Pancreas (tissue), 10 donors: Measurements from ENCODE around the gene RBM20. TPM values are rescaled to one million over a fixed set of nuclear protein-coding genes. Genes with fewer than 3 reads are reported as not detected.

Experiments used
- ATAC-seq, 4 donors: fragments of 200-7000 bp; cut with Tn5 transposase; one replicate each; pipeline versions ENCODE4 v1.8.0 to v1.9.1; 2020; ENCODE audit warnings: mild to moderate bottlenecking in 4 of 4, moderate library complexity in 4 of 4
- DNase-seq, 6 donors: peaks; one replicate each; pipeline ENCODE4 v3.0.0-alpha.2; 2020
- FAIRE-seq: peaks from 2 replicates; lab custom pipeline; 2012; peaks lifted over from hg19 to GRCh38; lab: Jason Lieb, UNC
- H3K27ac ChIP-seq, 4 donors: fragments of 200-600 bp; sonication (generic); 1 replicate in 3 of 4; 2 replicates in 1 of 4; pipeline versions ENCODE4 v1.5.0 to v1.8.0; 2020
- H3K27me3 ChIP-seq, 4 donors: fragments of 200-600 bp; one replicate each; pipeline ENCODE4 v1.8.0; 2021
- H3K36me3 ChIP-seq, 3 donors: fragments of 200-600 bp; sonication (generic) in 1 of 3; one replicate each; pipeline versions ENCODE4 v1.5.0 to v1.8.0; 2020 to 2021
- H3K4me1 ChIP-seq, 3 donors: fragments of 200-600 bp; one replicate each; pipeline ENCODE4 v1.8.0; 2021
- H3K4me3 ChIP-seq, 4 donors: fragments of 200-600 bp; sonication (generic) in 2 of 4; one replicate each; pipeline versions ENCODE4 v1.5.0 to v1.8.0; 2020 to 2021
- H3K9me3 ChIP-seq, 4 donors: fragments of 200-600 bp; one replicate each; pipeline ENCODE4 v1.8.0; 2021
- CTCF ChIP-seq, 4 donors: fragments of 200-600 bp; sonication (generic) in 3 of 4; IDR thresholded peaks; one replicate each; pipeline versions ENCODE4 v1.5.0 to v1.8.0; 2021; ENCODE audit warnings: antibody characterized with exemption in 4 of 4
- WGBS, 2 donors: extraction: QIAGEN DNeasy Blood & Tissue Kit; methylation state at CpG; one replicate each; pipeline ENCODE4 v1.1.7; 2013; 5-methylcytosine and 5-hydroxymethylcytosine counted together
- intact Hi-C, 3 donors: fragments of 100-400 bp; cut with DNase I; formaldehyde crosslinking; loops; one replicate each; pipeline versions ENCODE4 v1.11.1 to v1.14.2; 2022
- polyA plus RNA-seq, 2 donors: library from polyadenylated mRNA; stranded (reverse); fragments of 200-250 nt; gene quantifications; one replicate each; pipeline ENCODE4 v1.2.3, GENCODE V29; 2013
- total RNA-seq, 6 donors: library from RNA; stranded (reverse); fragmentation: NEBNext Ultra II Directional in 4 of 6; extraction: Animal tissue kit (Norgen Biotek cat#: 25700) in 4 of 6; gene quantifications; one replicate each; pipeline versions ENCODE4 v1.2.1 to v1.2.4, GENCODE V29; 2021 to 2023
- donor health status: healthy with polysubstance abuse.
- donor health status: DM: no; HTN: no; CAD: no; lungs with moderate emphysema.
- donor health status: DM: no; HTN: no; CAD: no.
- donor health status: control.
- donor health status: control.
- donor health status: Bipolar disorder and iron deficiency.
- donor health status: DM: yes; HTN: yes; CAD: no.
- donor health status: DM: no; HTN: no; CAD: no.
- donor health status: DM: no; HTN: no; CAD: no.
- donor health status: DM: yes; HTN: yes; CAD: no.

Gene RBM20
- total and polyA plus RNA-seq, 8 donors = 0.79 to 23.6 (median 3.7) TPM

GRCh38 chr10:110873951-110874350, 229.8 kb downstream of the RBM20 start:
- Histone ChIP-seq H3K36me3 (peaks cover 4 to 30% (median 7%) of the 10 kb centered on the region in 3 donors), H3K27ac (peak overlapping the region; percentile 96 to 100 (median 98)), H3K4me1 (peaks cover 15 to 32% (median 16%) of the 10 kb centered on the region in 3 donors), H3K9me3 (no peaks in the 10 kb centered on the region), H3K27me3 (no peaks in the 10 kb centered on the region), H3K4me3 (peak overlapping the region; percentile 88 to 98 (median 96))
- intact Hi-C loops = no loop called here
- DNase-seq = no peak
- 13 to 14% methylated on average over 2 of the region's 2 CpGs for WGBS, 2 donors
- FAIRE-seq = no peak
- TF ChIP-seq CTCF (IDR thresholded peaks at IDR 0.05) = no peak
- ATAC-seq = no peak

- Histone ChIP-seq H3K4me1 (peaks cover 5 to 40% (median 19%) of the 10 kb centered on the region in 3 donors), H3K36me3 (peaks cover 4 to 49% (median 7%) of the 10 kb centered on the region in 3 donors), H3K9me3 (no peaks in the 10 kb centered on the region), H3K27ac (peak overlapping the region; percentile 96 to 100 (median 98)), H3K27me3 (no peaks in the 10 kb centered on the region), H3K4me3 (peak overlapping the region in 3 of 4 donors; percentile 93 to 98 (median 98))
- intact Hi-C loops = no loop called here
- 25 to 38% methylated on average over 2 of the region's 2 CpGs for whole genome bisulfite sequencing, 2 donors
- peak in 1 of 6 donors; percentile 46 for DNase-seq
- no peak for FAIRE-seq
- no peak for TF ChIP-seq CTCF (IDR thresholded peaks at IDR 0.05)
- no peak for ATAC-seq
Measured at GRCh38 chr10:110876000-110876399, 231.9 kb downstream of the RBM20 start.

GRCh38 chr10:110876788-110877187, 232.7 kb downstream of the RBM20 start:
- Histone ChIP-seq H3K27me3 (no peaks in the 10 kb centered on the region), H3K4me1 (peaks cover 4 to 40% (median 19%) of the 10 kb centered on the region in 3 donors), H3K27ac (peak overlapping the region in 3 of 4 donors; percentile 96 to 100 (median 99)), H3K4me3 (peak overlapping the region in 3 of 4 donors; percentile 93 to 98 (median 98)), H3K9me3 (no peaks in the 10 kb centered on the region), H3K36me3 (peaks cover 4 to 53% (median 7%) of the 10 kb centered on the region in 3 donors)
- FAIRE-seq (peak; percentile 69), ATAC-seq (no peak), DNase-seq (no peak)
- WGBS, 2 donors = 41 to 43% methylated on average over 1 of the region's 1 CpG
- intact Hi-C loops = no loop called here
- no peak for TF ChIP-seq CTCF (IDR thresholded peaks at IDR 0.05)

- FAIRE-seq (no peak), ATAC-seq (peak in 3 of 4 donors; percentile 1 to 18 (median 3)), DNase-seq (no peak)
- no peak for TF ChIP-seq CTCF (IDR thresholded peaks at IDR 0.05)
- Histone ChIP-seq H3K27me3 (no peaks in the 10 kb centered on the region), H3K4me1 (peaks cover 4 to 45% (median 24%) of the 10 kb centered on the region in 3 donors), H3K4me3 (peak overlapping the region in 2 of 4 donors; percentile 93 to 98), H3K27ac (peak overlapping the region in 2 of 4 donors; percentile 99 to 100), H3K9me3 (no peaks in the 10 kb centered on the region), H3K36me3 (peaks cover 4 to 86% (median 7%) of the 10 kb centered on the region in 3 donors)
- intact Hi-C loops = no loop called here
- whole genome bisulfite sequencing, 2 donors = 34 to 42% methylated on average over 3 of the region's 3 CpGs
Measured at GRCh38 chr10:110880012-110880411, 235.9 kb downstream of the RBM20 start.

- FAIRE-seq = no peak
- DNase-seq = no peak
- ATAC-seq = peak in 3 of 4 donors; percentile 21 to 47 (median 33)
- no peak for TF ChIP-seq CTCF (IDR thresholded peaks at IDR 0.05)
- H3K4me3 ChIP-seq = peak overlapping the region in 3 of 4 donors; percentile 0 to 98 (median 93)
- H3K27me3 ChIP-seq = no peaks in the 10 kb centered on the region
- H3K36me3 ChIP-seq = peaks cover 2 to 95% (median 4%) of the 10 kb centered on the region in 3 donors
- no peaks in the 10 kb centered on the region for H3K9me3 ChIP-seq
- intact Hi-C loops = no loop called here
- H3K27ac ChIP-seq = peak overlapping the region; percentile 3 to 100 (median 52)
- peaks cover 4 to 53% (median 31%) of the 10 kb centered on the region in 3 donors for H3K4me1 ChIP-seq
- 33 to 42% methylated on average over 9 of the region's 9 CpGs for WGBS, 2 donors
Measured at GRCh38 chr10:110881247-110881646, 237.1 kb downstream of the RBM20 start.
